CD4-positive, alpha-beta T cell treated with Interleukin-21 for 1 hour (primary cell): ENCODE results near the gene ASAP3.

ENCODE experiments used
- DNase-seq: peaks from one replicate; pipeline ENCODE4 v3.0.0-alpha.2; 2020

The ASAP3 gene

DNA sequence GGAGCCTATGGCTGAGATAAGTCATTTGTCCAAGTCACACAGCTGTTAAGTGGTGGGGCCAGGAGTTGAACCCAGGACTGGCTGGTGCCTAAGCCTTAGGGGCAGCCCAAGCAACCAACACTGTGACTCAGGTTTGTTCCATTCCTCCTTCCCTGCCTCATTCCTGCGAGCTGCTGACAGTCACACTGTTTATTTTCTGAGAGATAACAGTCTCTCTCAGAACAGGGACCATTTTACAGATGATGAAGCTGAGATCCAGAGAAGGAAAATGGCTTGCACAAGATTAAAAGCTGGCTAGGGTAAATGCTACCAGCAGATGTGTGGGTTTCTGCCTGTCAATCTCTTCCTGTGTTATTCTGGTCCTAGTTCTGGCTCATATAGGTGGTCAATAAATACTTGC lies 35.1 kb downstream of the ASAP3 start:
- no peak for DNase-seq

DNA sequence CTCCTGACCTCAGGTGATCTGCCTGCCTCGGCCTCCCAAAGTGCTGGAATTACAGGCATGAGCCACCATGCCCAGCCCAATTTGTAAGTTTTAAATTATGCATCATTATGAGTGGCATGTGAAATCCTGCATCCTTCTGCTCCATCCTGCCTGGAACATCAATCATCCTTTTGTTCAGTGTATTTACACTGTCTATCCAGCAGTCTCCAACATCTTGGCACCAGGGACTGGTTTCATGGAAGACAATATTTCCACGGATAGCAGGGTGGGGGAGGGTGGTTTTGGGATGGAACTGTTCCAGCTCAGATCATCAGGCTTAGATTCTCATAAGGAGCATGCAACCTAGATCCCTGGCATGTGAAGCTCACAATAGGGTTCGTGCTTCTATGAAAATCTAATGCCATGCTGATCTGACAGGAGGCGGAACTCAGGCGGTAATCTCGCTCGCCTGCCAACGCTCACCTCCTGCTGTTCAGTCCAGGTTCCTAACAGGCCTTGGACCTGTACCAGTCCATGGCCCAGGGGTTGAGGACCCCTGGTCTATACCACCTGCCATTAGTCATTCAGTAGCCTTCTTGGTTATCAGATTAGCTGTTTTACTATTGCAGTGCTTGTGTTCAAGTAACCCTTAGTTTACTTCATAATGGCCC lies 37.2 kb downstream of the ASAP3 start:
- no peak for DNase-seq

DNA sequence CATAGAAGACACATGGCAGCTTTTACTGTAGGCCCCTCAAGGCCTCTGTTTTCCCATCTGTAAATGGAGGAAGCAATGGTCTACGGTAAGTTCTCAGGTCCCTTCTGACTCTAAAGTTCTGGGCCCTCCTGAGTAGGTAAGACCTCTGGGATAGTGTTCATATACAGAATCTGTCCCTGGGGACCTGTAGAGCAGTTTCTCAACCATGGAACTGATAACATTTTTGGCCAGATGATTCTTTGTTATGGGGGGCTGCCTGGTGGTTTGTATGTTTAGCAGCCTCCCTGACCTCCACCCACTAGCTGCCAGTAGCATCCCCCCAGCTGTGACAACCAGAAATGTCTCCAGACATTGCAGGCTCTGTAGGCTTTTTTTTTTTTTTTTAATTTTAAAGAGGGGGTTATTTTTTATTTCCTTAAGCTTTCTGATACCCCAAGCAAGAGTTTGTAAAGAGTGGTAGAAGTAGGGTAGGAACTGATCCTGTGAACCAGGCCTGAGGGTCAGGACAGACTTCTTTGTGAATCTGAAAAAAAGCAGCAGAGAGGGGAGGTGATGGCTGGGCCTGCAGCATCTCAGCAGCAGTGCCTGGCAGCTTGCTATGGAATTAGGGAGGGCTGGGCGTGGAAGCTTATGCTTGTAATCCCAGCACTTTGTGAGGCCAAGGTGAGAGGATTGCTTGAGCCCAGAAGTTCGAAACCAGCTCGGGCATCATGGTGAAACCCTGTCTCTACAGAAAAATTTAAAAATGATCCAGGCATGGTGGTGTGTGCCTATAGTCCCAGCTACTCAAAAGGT lies 39.2 kb downstream of the ASAP3 start:
- no peak for DNase-seq

DNA sequence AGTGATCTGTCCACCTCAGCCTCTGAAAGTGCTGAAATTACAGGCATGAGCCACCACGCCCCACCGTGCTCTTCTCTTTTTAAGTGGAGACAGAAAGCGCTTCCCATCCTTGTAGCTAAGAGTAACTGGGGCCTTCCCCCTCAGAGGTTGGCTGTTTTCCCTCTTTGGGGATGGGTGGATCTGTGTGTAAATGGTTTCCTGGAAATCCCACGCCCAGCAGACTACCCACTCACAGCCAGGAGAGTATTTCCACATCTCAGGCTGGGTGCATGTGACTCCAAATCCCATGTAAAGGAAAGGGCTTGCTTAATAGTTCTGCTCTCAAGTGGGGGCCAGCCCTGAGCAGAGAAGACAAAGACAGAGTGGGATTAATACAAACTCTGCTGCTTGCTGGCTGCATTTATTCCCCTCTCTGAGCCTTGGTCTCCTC lies 39.9 kb downstream of the ASAP3 start:
- no peak for DNase-seq

DNA sequence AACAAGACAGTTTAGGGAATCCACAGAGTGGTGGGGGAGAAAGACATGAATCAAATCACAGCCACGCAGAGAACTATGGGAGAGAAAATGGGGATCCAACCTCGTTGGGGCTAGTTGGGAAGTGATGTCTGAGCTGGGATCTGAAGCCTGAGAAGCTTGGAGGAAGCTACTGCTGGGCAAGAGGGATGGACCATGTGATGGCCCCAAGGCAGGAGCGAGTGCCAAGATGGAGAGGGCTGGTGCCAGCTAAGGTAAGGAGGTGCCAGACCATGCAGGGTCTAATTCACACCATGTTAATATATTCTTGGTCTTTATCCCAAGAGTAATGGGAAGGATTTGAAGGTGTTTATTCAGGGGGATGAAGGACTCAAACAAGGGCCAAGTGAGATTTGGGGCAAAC lies 41.2 kb downstream of the ASAP3 start:
- no peak for DNase-seq

DNA sequence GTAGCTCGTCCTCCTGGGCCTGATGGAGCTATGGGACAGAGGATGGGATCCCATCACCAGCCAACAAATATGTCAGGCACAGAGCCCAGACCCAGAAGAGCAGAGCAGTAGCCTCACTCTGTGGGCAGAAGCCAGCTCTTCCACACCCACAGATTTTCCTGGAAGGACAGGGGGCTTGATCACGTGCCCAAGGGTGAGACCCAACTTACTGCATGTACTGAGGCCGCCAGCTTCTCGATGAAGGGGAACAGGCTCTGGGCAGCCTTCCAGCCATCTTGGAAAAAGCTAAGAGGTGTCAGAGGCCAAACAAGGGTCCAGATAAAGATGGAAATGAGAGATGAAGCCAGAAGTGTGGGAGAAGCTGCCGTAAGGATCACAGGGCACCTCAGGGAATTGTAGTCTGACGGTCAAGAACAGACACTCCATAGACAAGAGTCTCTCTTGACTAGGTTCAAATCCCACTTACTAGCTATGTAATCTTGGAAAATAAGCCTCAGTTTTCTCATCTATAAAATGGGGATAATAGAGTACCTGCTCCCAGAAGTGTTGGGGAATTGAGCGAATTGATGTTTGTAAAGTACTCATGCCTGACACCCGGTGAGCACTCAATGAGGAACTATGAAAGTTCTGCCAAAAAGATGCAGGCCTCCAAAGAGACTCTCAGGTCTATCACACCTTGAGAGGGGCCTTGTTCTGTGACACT lies 42.4 kb downstream of the ASAP3 start:
- no peak for DNase-seq

DNA sequence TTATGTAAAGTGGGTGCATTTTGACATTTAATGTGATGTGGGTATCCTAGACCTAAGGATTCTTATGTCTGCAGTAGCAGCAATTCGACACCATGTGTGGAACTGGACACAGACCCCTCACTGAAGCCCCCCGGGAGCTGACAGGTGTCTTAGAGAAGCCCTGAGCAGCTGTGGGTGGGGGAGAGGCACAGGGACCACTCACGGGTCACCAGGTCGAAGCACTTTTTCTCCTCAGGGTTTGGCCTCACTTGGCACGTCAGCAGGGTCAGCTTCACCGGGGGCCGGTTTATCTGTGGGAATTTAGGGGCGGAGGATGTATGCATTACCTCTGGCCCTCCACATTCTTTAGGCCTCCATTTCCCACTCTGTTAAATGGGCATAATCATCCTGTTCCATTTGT lies 45.4 kb downstream of the ASAP3 start:
- DNase-seq = no peak

DNA sequence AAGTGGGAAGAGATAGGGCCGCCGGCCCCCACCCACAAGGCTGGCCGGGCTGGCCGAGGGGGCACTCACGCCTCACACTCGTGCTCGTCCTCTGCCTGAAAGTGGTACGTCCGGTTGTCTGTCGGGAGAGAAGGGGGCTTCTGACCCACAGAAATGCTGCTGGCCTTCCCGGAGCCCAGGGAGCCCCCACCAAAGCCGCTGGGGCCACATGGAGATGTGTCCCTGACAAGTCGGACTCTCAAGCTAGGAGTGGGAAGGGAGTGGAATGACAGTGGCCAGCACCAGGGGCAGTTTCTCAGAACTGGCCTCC lies 46.7 kb downstream of the ASAP3 start:
- no peak for DNase-seq

DNA sequence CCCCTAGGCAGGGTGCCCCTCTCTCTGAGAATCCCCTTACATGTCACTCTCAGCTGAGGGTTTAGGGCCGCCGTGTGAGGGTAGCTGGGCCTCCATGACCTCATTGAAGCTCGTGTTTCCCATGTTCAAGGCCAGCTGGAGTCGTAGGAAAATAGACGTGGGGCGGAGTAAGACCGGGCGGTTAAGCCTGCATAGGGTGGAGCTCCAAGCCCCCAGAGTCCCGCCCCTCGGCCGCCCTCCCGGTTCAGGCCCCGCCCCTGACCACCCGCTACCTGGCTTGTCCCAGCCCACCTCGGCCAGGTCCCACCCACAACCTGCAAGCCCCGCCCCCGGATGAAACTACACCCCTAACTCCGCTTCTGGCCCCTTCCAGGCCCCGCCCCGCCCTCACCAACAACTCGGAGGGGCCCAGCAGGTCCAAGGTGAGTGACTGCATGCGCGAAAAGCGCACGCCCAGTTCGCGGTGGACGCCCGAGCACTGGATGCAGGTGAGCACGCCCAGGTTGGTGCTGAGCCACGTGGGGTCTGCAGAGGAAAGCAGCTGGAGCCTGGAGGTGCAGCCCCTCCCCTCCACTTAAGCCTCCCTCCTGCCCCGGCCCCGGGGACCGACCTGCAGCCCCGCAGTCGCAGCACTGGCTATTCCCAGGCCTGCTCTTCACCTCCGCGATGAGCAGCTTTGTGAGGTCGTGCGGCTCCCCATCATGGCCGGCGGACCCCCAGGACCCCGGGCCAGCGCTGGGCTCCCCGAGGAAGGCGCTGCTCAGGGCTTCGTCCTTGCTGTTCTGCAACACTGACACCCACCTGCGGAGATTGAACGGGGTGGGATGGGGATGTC lies 47.2 kb downstream of the ASAP3 start:
- peak; percentile 56 for DNase-seq

DNA sequence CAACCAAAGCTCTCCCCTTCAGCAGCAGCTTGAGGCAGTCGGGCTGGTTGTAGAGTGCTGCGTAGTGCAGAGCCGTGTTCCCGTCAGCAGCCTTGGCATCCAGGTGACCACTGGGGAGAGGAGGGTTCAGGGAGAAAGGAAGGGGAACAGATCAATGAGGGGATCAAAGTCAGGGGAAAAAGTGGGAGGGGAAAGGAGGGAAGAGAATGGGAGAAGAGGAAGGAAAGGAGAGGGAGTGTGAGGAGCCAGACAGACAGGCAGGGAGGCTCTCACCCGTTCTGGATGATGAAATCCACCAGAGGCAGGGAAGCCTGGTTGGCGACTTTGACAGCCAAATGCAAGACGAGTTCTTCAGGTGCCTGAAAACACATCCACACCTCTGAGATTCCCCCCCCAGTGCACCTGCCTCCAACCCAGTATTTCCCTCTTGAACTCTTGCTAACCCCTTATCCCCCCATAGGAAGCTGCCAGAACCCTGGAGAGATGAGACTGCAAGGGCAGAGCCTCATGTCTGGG lies 49.7 kb downstream of the ASAP3 start:
- DNase-seq = no peak

DNA sequence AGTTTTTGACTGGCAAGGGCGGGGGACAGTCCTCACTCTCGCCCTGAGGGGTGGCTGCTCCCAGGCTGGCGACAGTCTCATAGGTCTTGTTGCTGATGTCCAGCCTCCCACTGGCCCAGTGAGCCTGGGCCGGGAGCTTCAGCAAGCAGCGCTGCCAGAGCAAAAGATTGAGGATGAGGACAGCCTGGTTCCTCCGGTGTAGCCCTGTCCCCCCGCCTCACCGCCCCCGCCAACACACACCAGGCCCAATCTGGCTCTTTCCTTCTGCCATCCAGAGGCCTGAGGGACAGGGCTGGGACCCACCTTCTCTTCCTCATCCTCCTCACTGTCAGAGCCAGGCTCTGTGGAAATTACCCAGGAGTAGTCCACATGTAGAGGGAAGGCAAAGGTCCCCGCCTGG lies 50.9 kb downstream of the ASAP3 start:
- no peak for DNase-seq

DNA sequence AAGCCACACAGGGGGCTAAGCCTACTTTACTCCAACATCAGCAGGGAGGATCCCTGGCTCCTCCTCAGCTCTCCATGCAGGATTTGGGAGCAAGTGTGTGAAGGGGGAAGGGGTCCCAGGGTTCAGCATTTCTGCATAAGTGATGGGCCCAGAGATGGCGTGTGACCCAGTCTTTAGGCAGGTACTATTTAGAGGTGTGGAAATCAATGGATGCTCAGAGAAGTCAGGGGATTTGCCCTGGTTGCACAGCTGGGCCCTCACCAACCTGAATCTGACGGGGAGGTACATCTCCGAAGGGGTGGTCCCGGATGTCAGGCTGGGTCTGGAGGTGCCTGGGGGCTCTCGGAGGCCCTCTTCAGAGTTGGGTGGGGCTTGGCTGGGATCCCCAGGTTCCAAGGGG lies 52.5 kb downstream of the ASAP3 start:
- DNase-seq = no peak

DNA sequence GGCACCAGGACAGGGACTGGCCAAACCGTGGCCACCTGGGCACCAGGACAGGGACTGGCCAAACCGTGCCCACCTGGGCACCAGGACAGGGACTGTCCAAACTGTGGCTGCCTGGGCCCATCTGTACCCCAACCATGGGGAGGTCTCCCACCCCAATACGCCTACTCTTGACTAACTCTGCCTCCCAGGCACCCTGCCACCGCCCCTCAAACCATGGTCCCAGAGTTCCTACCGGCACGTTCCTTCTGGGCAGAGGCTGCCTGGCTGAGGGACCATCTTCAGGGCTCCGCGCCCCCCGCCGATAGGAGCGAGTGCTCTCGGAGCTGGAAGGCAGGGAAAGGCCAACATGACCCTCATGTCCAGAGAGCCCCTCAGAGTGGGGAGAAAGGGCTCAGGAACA lies 53.2 kb downstream of the ASAP3 start:
- DNase-seq = no peak

DNA sequence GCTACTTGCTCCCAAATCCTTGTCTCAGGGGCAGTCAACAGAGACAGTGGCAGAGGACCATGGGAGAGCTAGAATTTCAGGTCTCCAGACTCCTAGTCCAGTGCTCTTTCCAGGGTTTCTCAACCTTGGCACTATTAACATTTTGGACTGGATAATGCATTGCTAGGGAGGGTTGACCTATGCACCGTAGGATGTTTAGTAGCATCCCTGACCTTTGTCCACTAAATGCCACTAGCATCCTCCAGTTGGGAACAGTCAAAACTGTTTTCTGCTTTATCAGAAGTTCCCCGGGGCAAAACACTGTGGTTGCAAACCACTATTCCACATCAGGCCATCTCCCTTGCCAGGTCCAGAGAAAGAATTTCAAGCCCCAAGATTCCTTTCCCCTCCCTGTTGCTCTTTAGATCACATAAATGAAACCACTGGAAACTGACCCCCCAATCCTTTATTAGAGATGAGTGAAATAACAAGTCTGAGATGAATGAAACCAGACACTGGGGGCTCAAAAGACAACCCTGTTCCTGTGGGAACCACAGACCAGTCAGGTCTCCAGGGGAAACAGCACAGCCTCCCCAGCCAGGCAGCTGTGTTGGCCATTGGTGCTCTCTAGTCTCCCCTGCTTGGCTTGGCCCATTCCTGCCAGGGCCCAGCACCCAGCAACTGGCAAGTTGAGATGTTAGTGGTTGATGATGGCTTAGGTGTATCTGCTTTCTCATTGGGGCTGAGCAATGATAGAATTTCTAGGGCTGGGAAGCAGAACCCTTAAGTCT lies 55.7 kb downstream of the ASAP3 start:
- no peak for DNase-seq

DNA sequence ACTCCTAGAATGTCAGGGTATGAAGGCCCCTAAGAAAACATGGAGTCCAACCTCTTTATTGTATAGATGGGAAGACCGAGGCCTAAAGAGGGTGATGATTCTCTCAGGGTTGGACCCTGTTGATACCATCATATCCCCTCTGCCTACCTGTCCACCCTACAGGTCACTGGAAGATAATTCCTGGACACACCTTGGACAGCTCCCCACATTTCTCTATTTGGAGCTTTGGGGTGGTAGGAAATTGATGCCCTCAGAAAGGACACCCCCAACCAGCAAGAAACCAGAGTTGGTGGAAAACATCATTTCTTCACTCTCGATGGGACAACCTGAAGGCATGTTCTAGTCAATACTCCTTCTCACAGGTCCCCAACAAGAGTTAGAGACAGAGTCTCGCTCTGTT lies 56.4 kb downstream of the ASAP3 start:
- no peak for DNase-seq

DNA sequence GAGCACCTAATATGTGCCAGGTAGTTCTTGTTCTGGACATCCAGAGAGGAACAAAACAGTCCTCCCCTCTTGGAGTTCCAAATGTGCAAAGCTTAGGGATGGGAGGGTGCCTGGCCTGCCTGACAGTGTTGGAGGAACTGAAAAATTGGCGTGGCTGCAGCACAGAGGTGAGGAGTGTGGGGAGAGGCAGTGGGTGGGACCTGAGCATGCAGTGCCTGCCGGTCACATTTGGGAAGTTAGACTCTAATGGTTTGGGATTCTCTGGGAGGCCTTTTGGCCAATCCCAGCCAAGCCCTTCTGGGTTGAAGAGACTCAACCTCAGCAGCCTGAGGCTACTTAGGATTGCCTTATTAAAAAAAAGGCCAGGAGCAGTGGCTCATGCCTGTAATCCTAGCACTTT lies 57.2 kb downstream of the ASAP3 start:
- no peak for DNase-seq

DNA sequence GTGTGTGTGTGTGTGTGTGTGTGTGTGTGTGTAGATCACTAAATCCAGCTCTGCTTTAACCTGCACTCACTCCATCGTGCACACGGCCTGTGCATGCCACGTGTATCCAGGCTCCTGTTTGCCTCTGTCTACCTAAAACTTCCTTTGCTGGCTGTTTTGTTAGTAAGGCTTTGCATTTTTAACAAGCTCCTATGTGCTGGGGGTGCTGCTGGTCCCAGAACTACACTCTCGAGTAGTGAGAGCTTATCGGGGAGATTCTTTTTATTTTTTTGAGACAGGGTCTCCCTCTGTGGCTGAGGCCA lies 58.8 kb downstream of the ASAP3 start:
- no peak for DNase-seq

DNA sequence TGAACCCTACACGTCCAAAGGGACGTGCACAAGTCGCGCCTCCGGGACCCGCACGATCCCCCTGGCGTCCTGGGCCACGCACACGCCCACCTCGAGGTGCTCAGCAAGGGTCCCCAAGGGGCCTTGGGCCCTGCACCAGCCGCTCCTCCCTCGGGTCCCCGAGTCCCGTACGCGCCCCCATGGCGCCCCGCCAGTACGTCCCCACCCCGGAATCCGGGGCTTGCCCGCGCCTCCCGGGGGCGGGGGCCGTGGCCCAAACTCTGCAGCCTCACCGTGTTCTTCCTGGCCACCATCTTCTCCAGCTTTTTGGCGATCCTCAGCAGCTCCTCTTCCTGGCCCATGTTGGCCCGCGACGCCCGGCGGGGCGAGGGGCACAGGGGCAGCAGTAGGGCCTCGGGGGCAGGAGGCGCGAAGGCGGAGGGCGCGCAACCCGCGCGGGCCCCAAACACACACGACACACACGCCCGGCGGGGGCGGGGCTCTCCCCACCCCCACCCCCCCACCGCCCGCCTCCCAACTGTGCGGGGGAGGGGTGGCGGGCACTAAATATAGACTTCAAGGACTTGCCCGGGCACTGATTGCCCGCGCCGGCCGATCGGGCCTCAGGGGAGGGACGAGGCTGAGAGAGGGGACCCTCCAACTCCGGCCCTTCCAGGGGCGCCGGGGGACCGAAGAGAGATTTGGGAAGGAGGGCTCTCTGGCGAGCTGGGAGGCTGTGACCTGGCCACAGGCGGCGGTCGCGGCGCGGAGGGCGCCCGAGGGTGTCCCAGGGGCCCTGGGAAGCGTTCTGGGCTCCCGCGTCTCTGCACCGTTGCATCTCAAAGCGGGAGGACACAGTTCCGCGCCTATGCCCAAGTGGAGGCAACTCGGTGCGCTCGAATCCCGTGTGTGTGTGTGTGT lies 59.4 kb downstream of the ASAP3 start, which contains the start of gene TCEA3:
Gene TCEA3 (minus strand): TSS at position 456 of the 900 bp plus-strand sequence. CDS start 115 bp downstream, at position 341.
- DNase-seq = peak; percentile 39

DNA sequence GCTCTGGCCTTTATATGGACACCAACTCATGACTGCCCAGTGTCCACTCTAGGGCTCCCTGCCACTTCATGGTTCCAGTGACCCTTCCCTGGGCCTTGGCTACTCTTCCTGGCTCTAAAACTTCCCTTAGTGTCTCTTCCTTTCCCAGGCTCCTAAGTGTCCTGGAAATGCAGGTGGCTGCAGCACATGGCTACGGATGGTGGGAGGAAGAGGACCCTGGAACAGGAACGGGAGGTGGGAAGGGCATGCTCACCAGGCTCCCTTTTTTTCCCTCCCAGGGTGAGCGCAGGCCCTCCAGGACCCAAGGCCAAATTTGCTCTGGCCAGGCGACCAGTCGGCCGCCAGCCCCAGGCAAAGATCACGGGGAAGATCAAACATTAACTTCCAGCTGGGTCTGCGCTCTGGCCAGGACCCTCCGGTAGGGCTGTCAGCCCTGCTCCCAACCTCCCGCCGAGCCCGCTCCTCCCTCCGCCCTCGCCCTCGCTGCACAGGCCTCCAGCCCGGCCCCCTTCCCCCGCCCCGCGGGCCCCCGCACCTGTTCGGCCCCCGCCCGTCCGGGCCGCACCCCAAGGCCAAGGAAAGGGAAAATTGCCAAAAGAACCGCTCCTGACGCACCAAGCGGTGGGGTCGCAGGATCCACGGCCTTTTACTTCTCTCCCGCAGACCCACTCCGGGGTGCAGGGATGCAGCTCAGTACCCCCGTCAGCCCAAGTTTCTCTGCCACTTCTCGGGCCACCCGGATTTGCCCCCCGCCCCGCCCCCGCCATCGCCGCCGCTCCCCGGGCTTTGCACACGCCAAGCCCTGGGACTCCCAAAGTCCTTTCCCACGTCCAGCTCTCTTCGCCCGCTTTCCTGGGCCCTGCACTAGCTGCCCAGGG lies 60.3 kb downstream of the ASAP3 start:
- DNase-seq = no peak

DNA sequence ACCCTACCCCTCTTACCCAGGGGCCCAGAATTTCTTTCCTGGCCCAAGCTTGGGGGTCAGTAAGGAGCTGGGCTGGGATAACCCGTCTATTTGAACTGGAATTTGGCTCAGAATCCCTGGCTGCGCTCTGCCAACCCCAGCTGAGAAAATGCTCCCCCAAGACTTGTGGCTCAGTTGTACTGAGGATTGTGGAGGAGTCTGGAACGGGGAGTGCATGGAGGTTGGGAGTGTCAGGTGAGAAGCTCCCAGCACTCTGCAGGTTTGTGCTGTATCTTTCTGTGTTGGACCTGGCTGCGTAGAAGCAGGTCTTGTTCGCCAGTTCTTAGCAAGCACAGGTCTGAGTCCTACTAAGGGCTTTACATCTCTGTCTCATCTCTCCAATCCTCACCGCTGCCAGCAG lies 61.0 kb downstream of the ASAP3 start:
- no peak for DNase-seq
